GM19238 (cell line): Measurements from ENCODE around the gene RNLS.

Experiments used
- DNase-seq: peaks from one replicate; pipeline ENCODE4 v3.0.0; 2011; ENCODE audit warnings: low spot score; ENCODE audit not compliant: insufficient read length

Gene RNLS

DNA sequence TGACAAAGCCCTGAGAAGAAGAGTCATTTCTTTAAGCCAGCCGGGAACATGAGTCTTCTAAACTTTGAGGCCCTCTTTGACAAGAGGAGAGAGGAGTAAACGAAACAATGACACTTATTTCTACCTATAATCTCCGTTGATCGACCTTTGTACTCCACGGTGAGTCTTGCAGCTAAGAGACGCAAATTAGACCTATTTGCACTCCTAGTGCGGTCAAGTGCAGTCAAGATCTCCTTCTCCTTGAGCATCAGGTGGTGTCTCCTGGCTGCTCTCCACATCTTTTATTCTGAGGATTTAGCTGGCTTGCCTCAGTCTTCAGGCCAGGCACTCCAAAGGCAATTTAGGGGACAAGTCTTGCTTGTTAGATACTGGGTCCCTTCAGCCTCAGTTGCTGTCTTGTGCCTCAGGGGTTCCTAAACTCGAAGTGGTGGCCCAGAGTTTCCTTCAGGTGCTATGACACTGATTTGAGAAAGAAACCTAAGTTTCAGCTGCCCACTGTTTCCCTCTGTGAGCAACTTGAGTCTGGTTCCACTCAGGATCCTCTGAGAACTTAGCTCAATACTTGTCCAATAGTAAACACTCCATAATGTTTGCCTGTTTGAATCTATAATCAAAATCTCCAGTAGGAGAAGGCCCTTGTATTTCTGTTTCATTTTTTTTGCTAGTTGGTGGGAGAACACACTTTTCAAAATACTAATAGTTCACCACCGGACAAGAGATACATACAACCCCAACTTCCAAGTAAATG, 312.9 kb downstream of the RNLS start:
- DNase-seq, result no peak

- DNase-seq, result no peak
Observed at GRCh38 chr10:88262591-88263234, 320.4 kb downstream of the RNLS start.

- no peak for DNase-seq
Observed at GRCh38 chr10:88261152-88261551, 322.0 kb downstream of the RNLS start.

GRCh38 chr10:88260329-88261051, 322.6 kb downstream of the RNLS start:
- DNase-seq, result no peak

- no peak for DNase-seq
Observed at GRCh38 chr10:88259381-88259780, 323.7 kb downstream of the RNLS start.

GRCh38 chr10:88256886-88257285, 326.2 kb downstream of the RNLS start:
- DNase-seq, result no peak

GRCh38 chr10:88256013-88256680, 327.0 kb downstream of the RNLS start:
- no peak for DNase-seq

DNA sequence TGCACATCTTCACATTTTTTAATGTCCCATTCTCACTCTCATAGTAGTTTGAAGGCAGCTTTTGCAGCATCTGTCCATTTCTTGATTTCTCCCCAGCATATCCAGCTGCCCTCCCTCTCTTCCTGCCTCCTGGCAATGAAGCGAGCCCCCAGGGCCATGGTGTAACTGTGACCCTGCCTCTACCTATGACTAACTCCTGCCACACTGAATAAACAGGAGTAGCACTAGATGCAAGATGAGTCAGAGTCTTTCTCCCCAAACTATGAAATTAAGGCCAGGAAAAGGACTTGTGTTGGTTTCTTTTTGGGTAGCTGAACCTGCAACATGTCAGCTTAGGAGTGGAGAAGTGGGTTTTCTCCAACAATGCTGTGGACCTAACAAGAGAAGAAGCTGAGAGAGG, 329.0 kb downstream of the RNLS start:
- DNase-seq, result no peak

DNA sequence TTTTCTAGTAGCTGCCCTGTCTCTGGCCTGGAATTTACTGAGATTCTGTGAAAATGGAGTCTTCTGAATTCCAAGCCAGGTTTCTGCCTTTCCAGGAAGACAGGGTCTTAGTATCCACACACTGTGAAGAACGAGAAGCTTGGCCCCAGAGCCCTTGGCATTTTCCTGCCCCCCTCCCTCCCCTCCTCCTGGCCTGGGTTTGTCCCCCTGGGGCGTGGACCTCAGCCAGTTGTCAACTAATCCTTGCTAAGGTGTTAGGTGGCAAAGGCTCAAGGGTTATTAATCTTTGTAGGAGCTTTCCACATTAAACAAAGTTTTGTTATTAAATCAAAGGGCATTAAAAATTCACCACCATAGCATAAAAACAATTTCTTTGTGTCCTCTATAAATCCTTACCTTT, 329.5 kb downstream of the RNLS start:
- no peak for DNase-seq

GRCh38 chr10:88253128-88253527, 330.0 kb downstream of the RNLS start:
- DNase-seq, result no peak

GRCh38 chr10:88249450-88249849, 333.7 kb downstream of the RNLS start:
- DNase-seq, result no peak

GRCh38 chr10:88246675-88247074, 336.4 kb downstream of the RNLS start:
- DNase-seq, result no peak

GRCh38 chr10:88245974-88246511, 337.1 kb downstream of the RNLS start:
- DNase-seq, result no peak

GRCh38 chr10:88244781-88245625, 338.1 kb downstream of the RNLS start:
- DNase-seq, result no peak

- DNase-seq, result no peak
Observed at GRCh38 chr10:88243836-88244730, 339.0 kb downstream of the RNLS start.

- no peak for DNase-seq
Observed at GRCh38 chr10:88243202-88243744, 339.8 kb downstream of the RNLS start.

DNA sequence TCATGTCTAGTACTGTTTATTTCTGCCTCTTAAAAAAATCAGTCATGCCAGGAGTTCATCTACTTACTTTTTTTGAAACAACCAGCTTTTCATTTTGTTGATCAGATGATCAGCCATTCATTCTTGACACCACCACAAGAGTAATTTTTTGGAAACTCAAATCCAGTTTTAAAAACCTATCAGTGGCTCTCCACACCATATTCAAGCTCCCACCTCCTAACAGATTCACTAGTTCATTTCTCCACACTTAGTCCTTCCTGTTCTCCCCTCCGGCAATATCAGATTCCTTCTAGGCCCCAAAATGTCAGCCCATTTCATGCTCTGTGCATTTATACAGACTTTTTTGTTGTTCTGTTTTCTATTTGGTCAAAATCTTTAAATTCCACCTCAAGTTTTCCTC, 341.6 kb downstream of the RNLS start:
- no peak for DNase-seq

DNA sequence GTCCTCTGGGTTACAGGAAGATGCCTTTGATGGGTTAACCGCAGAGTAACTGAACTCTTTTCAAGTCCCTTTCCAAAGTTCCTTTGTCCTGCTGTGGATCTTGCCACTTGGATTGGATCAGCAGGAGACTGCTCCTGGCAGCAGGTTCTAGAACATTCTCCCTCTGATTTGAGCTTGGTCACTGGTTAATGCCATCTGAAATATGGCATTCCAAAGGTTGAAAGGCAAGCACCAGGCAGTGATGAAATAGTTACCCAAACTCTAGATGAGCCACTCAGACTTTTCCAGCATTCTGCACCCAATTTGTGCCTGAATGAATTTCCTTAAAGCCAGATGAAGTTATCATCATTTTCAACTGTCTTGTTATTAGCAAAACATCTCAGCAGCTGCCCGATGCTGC, 343.9 kb downstream of the RNLS start:
- DNase-seq, result no peak

- DNase-seq, result no peak
Observed at GRCh38 chr10:88238615-88238914, 344.6 kb downstream of the RNLS start.
